Karpas-422 (cell line): ENCODE results near the gene SH2D1B. TPM values are rescaled to one million over a fixed set of nuclear protein-coding genes. Genes with fewer than 3 reads are reported as not detected.

Source experiments
- DNase-seq: peaks from one replicate; pipeline ENCODE4 v3.0.0-alpha.2; 2015
- H2AFZ ChIP-seq: fragments of 200-600 bp; sonication (generic); 2 replicates; pipeline ENCODE4 v1.6.1; 2014; ENCODE audit warnings: antibody characterized with exemption, low read length, mixed read lengths
- H3K27ac ChIP-seq: fragments of 200-600 bp; sonication (generic); 2 replicates; pipeline ENCODE4 v1.5.1; 2014; ENCODE audit warnings: mild to moderate bottlenecking, low read length, moderate library complexity
- H3K27me3 ChIP-seq: fragments of 200-600 bp; sonication (generic); 2 replicates; pipeline ENCODE4 v1.6.1; 2014; ENCODE audit warnings: low read length, mixed read lengths
- H3K36me3 ChIP-seq: fragments of 200-600 bp; sonication (generic); 2 replicates; pipeline ENCODE4 v1.6.1; 2014; ENCODE audit warnings: low read length, mixed read lengths; ENCODE audit not compliant: insufficient read depth
- H3K4me1 ChIP-seq: fragments of 200-600 bp; sonication (generic); 2 replicates; pipeline ENCODE4 v1.6.1; 2014; ENCODE audit warnings: mild to moderate bottlenecking, low read length, mixed read lengths
- H3K4me2 ChIP-seq: fragments of 200-600 bp; sonication (generic); 2 replicates; pipeline ENCODE4 v1.6.1; 2014; ENCODE audit warnings: low read length, low read depth, mild to moderate bottlenecking; ENCODE audit not compliant: poor library complexity, severe bottlenecking
- H3K4me3 ChIP-seq: fragments of 200-600 bp; sonication (generic); 2 replicates; pipeline ENCODE4 v1.5.1; 2014; ENCODE audit warnings: mild to moderate bottlenecking, antibody characterized with exemption, low read length, mixed read lengths
- H3K79me2 ChIP-seq: fragments of 200-600 bp; sonication (generic); 2 replicates; pipeline ENCODE4 v1.6.1; 2014; ENCODE audit warnings: mild to moderate bottlenecking, low read length, mixed read lengths
- H3K9ac ChIP-seq: fragments of 200-600 bp; sonication (generic); 2 replicates; pipeline ENCODE4 v1.6.0; 2014; ENCODE audit warnings: low read length
- H3K9me2 ChIP-seq: fragments of 200-600 bp; sonication (generic), shearing (Covaris generic); replicated peaks from 2 replicates; pipeline ENCODE4 v1.6.0; 2014; ENCODE audit warnings: mild to moderate bottlenecking, low read length, moderate library complexity; ENCODE audit not compliant: insufficient read depth
- H3K9me3 ChIP-seq: fragments of 300-700, 200-600 bp; sonication (generic); 2 replicates; pipeline ENCODE4 v1.6.1; 2014; ENCODE audit warnings: low read length, mixed read lengths
- H4K20me1 ChIP-seq: fragments of 200-600 bp; sonication (generic); 2 replicates; pipeline ENCODE4 v1.6.1; 2014; ENCODE audit warnings: mild to moderate bottlenecking, antibody characterized with exemption, low read length, low read depth; ENCODE audit not compliant: insufficient read depth
- total RNA-seq: library from RNA; depleted of rRNA; stranded (reverse); fragments of >200 nt; shearing (Covaris generic); gene quantifications from 2 replicates; pipeline ENCODE4 v1.2.3, GENCODE V29; 2014; ENCODE audit warnings: low replicate concordance; rRNA removed

SH2D1B gene
- total RNA-seq, 1 experiment from 2014 or later: not detected

DNA sequence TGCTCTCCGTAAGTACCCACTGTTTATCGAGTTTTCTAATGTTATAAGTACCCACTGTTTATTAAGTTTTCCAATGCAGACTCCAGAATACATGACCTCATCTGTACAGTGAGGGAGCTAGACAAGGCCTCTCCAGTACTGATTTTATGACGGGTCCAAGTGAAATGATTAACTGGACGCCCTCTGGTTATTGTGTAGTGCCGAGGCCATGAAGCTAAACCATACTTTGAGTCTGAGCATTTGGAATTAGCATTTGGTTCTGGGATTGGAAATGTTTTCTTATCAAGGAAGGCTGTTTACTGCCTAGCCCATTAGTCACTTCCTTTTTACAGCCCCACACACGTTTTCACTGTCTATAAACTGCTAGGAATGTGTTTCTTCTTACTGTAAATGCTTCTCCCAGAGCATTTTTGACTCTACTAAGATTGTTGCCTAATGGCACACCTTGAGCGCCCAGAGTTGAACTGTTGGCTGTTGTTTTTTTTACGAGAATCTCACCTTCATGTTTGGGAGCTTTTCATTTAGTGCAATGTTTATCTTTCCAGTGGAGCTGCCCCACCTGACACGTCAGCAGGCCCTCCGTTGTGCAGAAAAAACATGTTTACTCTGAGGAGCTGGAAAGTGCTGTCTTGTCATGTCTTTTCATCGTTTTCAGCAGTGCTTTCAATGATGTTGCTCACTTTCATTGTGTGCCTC, 62.2 kb downstream of the SH2D1B start:
- no peak overlapping the region for H2AFZ ChIP-seq
- no peak overlapping the region for H3K9ac ChIP-seq

DNA sequence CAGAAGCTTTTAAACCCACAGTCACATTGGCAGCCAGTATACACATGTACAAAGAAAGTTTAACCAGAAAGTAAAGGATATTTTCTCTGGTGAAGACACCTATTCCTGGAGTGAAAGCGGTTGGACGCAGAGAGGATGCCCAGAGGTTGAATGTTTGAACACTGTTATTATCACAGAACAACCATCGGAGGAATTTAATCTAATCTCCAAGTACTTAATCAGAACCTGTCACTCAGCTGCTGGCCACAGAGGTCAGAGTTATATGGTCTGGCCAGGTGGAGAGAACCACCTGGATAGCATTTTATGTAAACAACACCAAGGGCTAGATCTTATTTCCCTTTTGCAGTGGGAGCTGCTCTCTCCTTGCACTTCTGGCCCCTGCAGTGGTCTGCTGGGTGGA, 64.7 kb downstream of the SH2D1B start:
- Histone ChIP-seq H3K4me3 (no peak overlapping the region), H3K9ac (no peak overlapping the region), H3K79me2 (no peaks in the 10 kb centered on the region), H3K9me2 (no peaks in the 10 kb centered on the region), H3K9me3 (no peaks in the 10 kb centered on the region), H3K4me2 (no peak overlapping the region), H4K20me1 (no peaks in the 10 kb centered on the region), H3K36me3 (no peaks in the 10 kb centered on the region), H3K27me3 (no peaks in the 10 kb centered on the region), H3K27ac (no peak overlapping the region), H2AFZ (no peak overlapping the region), H3K4me1 (no peaks in the 10 kb centered on the region)
- no peak for DNase-seq

More for the DNA sequence above, 62.2 kb downstream of the SH2D1B start:
- H3K9me3 ChIP-seq: no peaks in the 10 kb centered on the region
- no peaks in the 10 kb centered on the region for H4K20me1 ChIP-seq
- DNase-seq: no peak
- H3K9me2 ChIP-seq: no peaks in the 10 kb centered on the region
- H3K4me3 ChIP-seq: no peak overlapping the region
- no peaks in the 10 kb centered on the region for H3K27me3 ChIP-seq
- no peak overlapping the region for H3K4me2 ChIP-seq
- no peaks in the 10 kb centered on the region for H3K4me1 ChIP-seq
- H3K36me3 ChIP-seq: no peaks in the 10 kb centered on the region
- no peaks in the 10 kb centered on the region for H3K79me2 ChIP-seq
- H3K27ac ChIP-seq: no peak overlapping the region

Other genes starting within 250 kb of the SH2D1B start
- gene SPATA46, start 35.3 kb downstream of the SH2D1B start, total RNA-seq: not detected in 2 replicates
- not detected in 2 replicates for gene C1orf226, start 30.4 kb downstream of the SH2D1B start, total RNA-seq
- 98.3 and 207 TPM in 2 replicates for gene UHMK1, start 85.7 kb upstream of the SH2D1B start, total RNA-seq
- gene UAP1, start 149.6 kb upstream of the SH2D1B start, total RNA-seq: 44.1 and 58.9 TPM in 2 replicates
- 0.43 and 0.67 TPM in 2 replicates for gene DDR2, start 220.3 kb upstream of the SH2D1B start, total RNA-seq